PC-9 (cell line): Measurements from ENCODE around the gene NXPH1. TPM values are rescaled to one million over a fixed set of nuclear protein-coding genes. Genes with fewer than 3 reads are reported as not detected.

ENCODE experiments used
- Bru-seq: library from RNA; stranded (reverse); fragments of 400-500 nt; gene quantifications from one replicate; lab custom pipeline; 2021; lab: Mats Ljungman, UMichigan
- BruChase-seq, 2 experiments: library from RNA; stranded (reverse); fragments of 400-500 nt; gene quantifications; one replicate each; lab custom pipeline; 2021; lab: Mats Ljungman, UMichigan
- BruUV-seq: library from RNA; stranded (reverse); fragments of 400-500 nt; replicated peaks from 2 replicates; lab custom pipeline; 2021; lab: Mats Ljungman, UMichigan
- CTCF ChIA-PET: fragments of 300-600 bp; sonication (Branson Sonifier 250); formaldehyde crosslinking; loops from one replicate; lab custom pipeline; 2022; ENCODE audit warnings: antibody characterized with exemption; lab: Charles Lee
- POLR2A ChIA-PET: fragments of 300-600 bp; sonication (Branson Sonifier 250); formaldehyde crosslinking; loops from one replicate; lab custom pipeline; 2022; ENCODE audit warnings: antibody characterized with exemption; ENCODE audit not compliant: unreplicated experiment; lab: Charles Lee
- DNase-seq, 2 experiments: peaks; one replicate each; pipeline versions ENCODE4 v3.0.0 to v3.0.0-alpha.2; 2015 to 2022; ENCODE audit warnings: mixed read lengths in 1 of 2
- H2AFZ ChIP-seq: fragments of 200-600 bp; sonication (generic); 2 replicates; pipeline ENCODE4 v1.8.1; 2017; ENCODE audit warnings: antibody characterized with exemption
- H3F3A ChIP-seq: fragments of 200-600 bp; sonication (generic); 2 replicates; pipeline ENCODE4 v1.8.1; 2017; ENCODE audit warnings: antibody characterized with exemption, mild to moderate bottlenecking, low read depth; ENCODE audit not compliant: insufficient read depth
- H3K27ac ChIP-seq: fragments of 200-600 bp; sonication (generic); 2 replicates; pipeline ENCODE4 v1.6.1; 2016; ENCODE audit warnings: mixed run types
- H3K27me3 ChIP-seq: fragments of 200-600 bp; sonication (generic); 2 replicates; pipeline ENCODE4 v1.6.1; 2016; ENCODE audit warnings: low read depth, mixed run types; ENCODE audit not compliant: insufficient read depth
- H3K36me3 ChIP-seq: fragments of 200-600 bp; sonication (generic); 2 replicates; pipeline ENCODE4 v1.6.1; 2016; ENCODE audit warnings: low read depth, mixed run types
- H3K4me1 ChIP-seq: fragments of 200-600 bp; sonication (generic); replicated peaks from 2 replicates; pipeline ENCODE4 v1.6.1; 2016; ENCODE audit warnings: mixed run types; ENCODE audit not compliant: insufficient read depth
- H3K4me2 ChIP-seq: fragments of 200-600 bp; sonication (generic); 2 replicates; pipeline ENCODE4 v1.6.1; 2017; ENCODE audit warnings: mixed run types
- H3K4me3 ChIP-seq: fragments of 200-600 bp; sonication (generic); 2 replicates; pipeline ENCODE4 v1.6.1; 2016; ENCODE audit warnings: mixed run types
- H3K79me2 ChIP-seq: fragments of 200-600 bp; sonication (generic); 2 replicates; pipeline ENCODE4 v1.6.1; 2017; ENCODE audit warnings: low read depth, mixed run types
- H3K9me2 ChIP-seq: fragments of 200-600 bp; sonication (generic); 2 replicates; pipeline ENCODE4 v1.8.1; 2017; ENCODE audit warnings: mild to moderate bottlenecking; ENCODE audit not compliant: insufficient read depth
- H3K9me3 ChIP-seq: fragments of 200-600 bp; sonication (generic); 2 replicates; pipeline ENCODE4 v1.8.1; 2016; ENCODE audit warnings: low read depth; ENCODE audit not compliant: insufficient read depth
- H4K20me1 ChIP-seq: fragments of 200-600 bp; sonication (generic); 2 replicates; pipeline ENCODE4 v1.8.1; 2017; ENCODE audit not compliant: insufficient read depth
- EZH2 ChIP-seq: fragments of 200-600 bp; sonication (generic); IDR thresholded peaks from 2 replicates; pipeline ENCODE4 v1.8.0; 2017; ENCODE audit warnings: antibody characterized with exemption, low read depth
- intact Hi-C: fragments of 100-400 bp; cut with micrococcal nuclease; formaldehyde crosslinking; loops from one replicate; pipeline ENCODE4 v1.10.0; 2022; ENCODE audit not compliant: unreplicated experiment
- long read RNA-seq: library from polyadenylated mRNA; stranded (forward); transcript quantifications from one replicate; pipeline ENCODE4 v2.0.0, GENCODE V29; 2022
- total RNA-seq: library from RNA; stranded (reverse); gene quantifications from 2 replicates; pipeline ENCODE4 v1.2.3, GENCODE V29; 2021
- TF ChIP-seq, protein P1 (sequence below): fragments of 200-600 bp; sonication (generic); conservative IDR thresholded peaks from 2 replicates; pipeline ENCODE4 v1.6.1; 2017; ENCODE audit warnings: mixed run types, antibody characterized with exemption, mild to moderate bottlenecking, moderate library complexity

Gene NXPH1
- total RNA-seq (not detected in 2 replicates), Bru-seq, nascent RNA (percentile 0 among the genes with signal in this experiment), BruChase-seq, experiment 1, labeled RNA remaining after a 2-hour chase (percentile 1 among the genes with signal in this experiment), BruChase-seq, experiment 2, labeled RNA remaining after a 6-hour chase (not detected)
- long read RNA-seq: 0 reads

DNA sequence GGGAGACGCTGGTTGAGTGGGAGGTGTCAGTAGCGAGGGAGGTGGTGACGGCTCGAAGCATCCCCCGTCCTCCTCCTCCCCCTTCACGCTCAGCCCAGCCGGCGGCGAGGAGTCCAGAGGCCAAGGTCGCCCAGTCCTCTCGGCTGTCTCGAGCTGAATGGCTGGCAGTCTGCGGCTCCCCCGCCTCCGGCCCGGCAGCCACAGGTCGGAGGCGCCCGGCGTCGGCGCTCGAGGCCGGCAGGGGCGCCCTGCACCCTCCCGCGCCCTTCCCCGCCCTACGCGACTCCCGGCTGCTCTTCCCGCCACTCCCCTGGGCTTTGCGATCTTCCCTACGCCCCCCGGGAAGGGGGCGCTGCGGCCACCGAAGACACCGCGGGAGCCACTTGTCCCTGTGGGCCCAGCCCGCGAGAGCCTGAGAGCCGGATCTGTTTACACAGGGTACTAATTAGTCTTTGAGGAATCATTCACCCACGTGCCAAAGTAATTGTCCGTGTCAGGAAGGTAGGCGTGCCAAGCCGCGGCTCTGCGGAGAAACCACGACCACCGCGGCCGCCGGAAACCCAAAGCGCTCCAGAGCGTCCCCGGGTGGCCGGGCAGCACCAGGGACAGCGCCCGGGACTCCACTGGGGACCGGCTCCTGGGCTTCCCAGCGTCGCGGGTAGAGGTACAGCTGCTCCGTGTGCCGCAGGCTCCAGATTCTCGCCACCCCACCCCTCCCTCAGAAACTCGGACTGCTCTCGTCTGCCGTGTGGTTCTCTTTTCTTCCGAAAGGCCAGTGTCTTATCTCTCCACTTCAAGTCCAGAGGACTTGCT is at the start of gene NXPH1:
Gene NXPH1 (plus strand): TSS at position 133 of the 813 bp plus-strand sequence.
- intact Hi-C loops: no loop called here
- H3K9me3 ChIP-seq: no peaks in the 10 kb centered on the region
- no peaks in the 10 kb centered on the region for H3K4me1 ChIP-seq
- H3K4me2 ChIP-seq: no peak within 1 kb of the TSS
- no peak within 1 kb of the TSS for H2AFZ ChIP-seq
- H3K9me2 ChIP-seq: no peaks in the 10 kb centered on the region
- H3K27me3 ChIP-seq: peaks cover 19% of the 10 kb centered on the region
- no peaks in the 10 kb centered on the region for H3K36me3 ChIP-seq
- no peaks in the 10 kb centered on the region for H3K79me2 ChIP-seq
- no peaks in the 10 kb centered on the region for H3F3A ChIP-seq
- ChIA-PET CTCF (no interaction called here), POLR2A (no interaction called here)
- no peaks in the 10 kb centered on the region for H4K20me1 ChIP-seq
- DNase-seq: no peak
- BruUV-seq: no TSS peak
- H3K4me3 ChIP-seq: no peak within 1 kb of the TSS
- TF ChIP-seq, protein P1, sequence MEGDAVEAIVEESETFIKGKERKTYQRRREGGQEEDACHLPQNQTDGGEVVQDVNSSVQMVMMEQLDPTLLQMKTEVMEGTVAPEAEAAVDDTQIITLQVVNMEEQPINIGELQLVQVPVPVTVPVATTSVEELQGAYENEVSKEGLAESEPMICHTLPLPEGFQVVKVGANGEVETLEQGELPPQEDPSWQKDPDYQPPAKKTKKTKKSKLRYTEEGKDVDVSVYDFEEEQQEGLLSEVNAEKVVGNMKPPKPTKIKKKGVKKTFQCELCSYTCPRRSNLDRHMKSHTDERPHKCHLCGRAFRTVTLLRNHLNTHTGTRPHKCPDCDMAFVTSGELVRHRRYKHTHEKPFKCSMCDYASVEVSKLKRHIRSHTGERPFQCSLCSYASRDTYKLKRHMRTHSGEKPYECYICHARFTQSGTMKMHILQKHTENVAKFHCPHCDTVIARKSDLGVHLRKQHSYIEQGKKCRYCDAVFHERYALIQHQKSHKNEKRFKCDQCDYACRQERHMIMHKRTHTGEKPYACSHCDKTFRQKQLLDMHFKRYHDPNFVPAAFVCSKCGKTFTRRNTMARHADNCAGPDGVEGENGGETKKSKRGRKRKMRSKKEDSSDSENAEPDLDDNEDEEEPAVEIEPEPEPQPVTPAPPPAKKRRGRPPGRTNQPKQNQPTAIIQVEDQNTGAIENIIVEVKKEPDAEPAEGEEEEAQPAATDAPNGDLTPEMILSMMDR: no peak
- no peak for TF ChIP-seq EZH2
- H3K27ac ChIP-seq: no peak within 1 kb of the TSS

DNA sequence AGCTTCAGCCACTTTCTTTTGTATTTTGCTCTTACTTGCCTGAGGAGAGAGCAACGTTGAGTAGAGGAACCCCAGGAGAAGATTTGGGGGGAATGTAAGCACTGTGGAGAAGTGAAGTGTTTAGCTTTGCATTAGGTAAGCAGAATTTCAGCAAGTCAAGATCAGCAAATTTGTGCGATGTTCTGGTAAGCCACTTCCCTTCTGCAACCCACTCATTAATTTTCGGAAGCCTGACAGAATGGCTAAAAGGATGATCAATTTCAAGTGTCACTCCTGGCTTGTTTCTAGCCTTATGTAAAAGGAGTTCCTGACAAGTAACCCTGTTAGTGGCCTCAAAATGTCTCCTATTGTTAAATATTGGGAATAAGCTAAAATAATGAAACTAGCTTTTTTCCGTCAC is 48.5 kb upstream of the NXPH1 start:
- intact Hi-C loops: no loop called here
- H3K4me3 ChIP-seq: no peak overlapping the region
- no peak for TF ChIP-seq EZH2
- TF ChIP-seq, protein P1: no peak
- no peaks in the 10 kb centered on the region for H3K79me2 ChIP-seq
- no peaks in the 10 kb centered on the region for H3K36me3 ChIP-seq
- CTCF ChIA-PET: no interaction called here
- BruUV-seq: no TSS peak
- DNase-seq: no peak
- 0 out of 2 replicates have a peak, but pooled peaks cover 3% of the 10 kb centered on the region for H3K9me2 ChIP-seq
- H3K27me3 ChIP-seq: no peaks in the 10 kb centered on the region
- no peak overlapping the region for H2AFZ ChIP-seq
- H4K20me1 ChIP-seq: no peaks in the 10 kb centered on the region
- H3F3A ChIP-seq: no peaks in the 10 kb centered on the region
- POLR2A ChIA-PET: no interaction called here
- H3K9me3 ChIP-seq: no peaks in the 10 kb centered on the region
- H3K4me1 ChIP-seq: no peaks in the 10 kb centered on the region
- no peak overlapping the region for H3K4me2 ChIP-seq
- H3K27ac ChIP-seq: no peak overlapping the region

DNA sequence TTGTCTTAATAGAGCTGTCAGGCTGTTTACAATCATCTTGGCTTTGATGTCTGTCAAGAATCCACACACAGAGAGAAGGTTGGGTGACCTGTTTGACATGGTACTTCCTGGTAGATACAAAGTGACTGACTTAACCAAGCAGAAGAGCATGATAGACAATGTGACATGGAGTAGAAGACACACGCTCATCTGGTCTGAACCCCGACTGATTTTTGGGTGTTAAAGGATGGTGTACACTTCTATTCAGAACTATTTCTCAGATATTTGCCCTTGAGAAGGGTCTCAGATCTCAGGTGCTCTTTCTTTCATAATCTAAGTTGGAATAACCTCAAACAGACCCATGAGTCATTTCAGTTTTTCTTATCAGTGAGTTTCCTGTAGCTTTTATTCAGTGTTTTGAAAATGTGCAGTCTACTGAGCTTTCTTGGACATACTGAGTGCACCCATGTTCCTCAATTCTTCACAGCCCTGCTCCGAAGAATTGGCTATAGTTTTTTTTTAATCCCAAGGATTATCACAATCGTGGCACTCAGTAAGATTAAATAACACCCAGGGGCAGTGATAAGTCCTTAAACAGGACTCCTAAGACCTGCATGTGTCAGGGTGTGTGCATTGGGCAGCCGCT is 46.4 kb upstream of the NXPH1 start:
- POLR2A ChIA-PET: interaction anchor here (0.6 to 0.7 kb wide), 2 partner anchors 29 to 1126 kb away, joined by 5 to 9 read pairs; no protein-coding TSS in a partner anchor
- Histone ChIP-seq H3K27me3 (no peaks in the 10 kb centered on the region), H3F3A (no peaks in the 10 kb centered on the region), H4K20me1 (no peaks in the 10 kb centered on the region), H3K9me2 (0 out of 2 replicates have a peak, but pooled peaks cover 3% of the 10 kb centered on the region), H3K36me3 (no peaks in the 10 kb centered on the region), H3K4me2 (no peak overlapping the region), H3K4me3 (no peak overlapping the region), H3K9me3 (no peaks in the 10 kb centered on the region), H3K79me2 (no peaks in the 10 kb centered on the region), H3K27ac (no peak overlapping the region), H2AFZ (no peak overlapping the region), H3K4me1 (no peaks in the 10 kb centered on the region)
- intact Hi-C loops: no loop called here
- peak in 1 of 2 experiments; percentile 60 for DNase-seq
- TF ChIP-seq, protein P1: no peak
- TF ChIP-seq EZH2: no peak
- BruUV-seq: no TSS peak
- CTCF ChIA-PET: interaction anchor here (0.6 kb wide), 1 partner anchor 1760 kb away, joined by 3 read pairs; no protein-coding TSS in a partner anchor
